ENCODE data around the gene SRSF10. TPM values are rescaled to one million over a fixed set of nuclear protein-coding genes. Genes with fewer than 3 reads are reported as not detected.
A peak's percentile ranks its signal among the peaks of the same experiment; 100 is the strongest.
"Not testable (repeated sequence)": the region's sequence is repeated elsewhere in the genome, so short reads cannot be mapped to it uniquely, and the experiment has no call there.

The SRSF10 gene
- total RNA-seq (2014; rRNA removed; shearing (Covaris generic)), result 74.6 and 108 TPM in 2 replicates

DNA sequence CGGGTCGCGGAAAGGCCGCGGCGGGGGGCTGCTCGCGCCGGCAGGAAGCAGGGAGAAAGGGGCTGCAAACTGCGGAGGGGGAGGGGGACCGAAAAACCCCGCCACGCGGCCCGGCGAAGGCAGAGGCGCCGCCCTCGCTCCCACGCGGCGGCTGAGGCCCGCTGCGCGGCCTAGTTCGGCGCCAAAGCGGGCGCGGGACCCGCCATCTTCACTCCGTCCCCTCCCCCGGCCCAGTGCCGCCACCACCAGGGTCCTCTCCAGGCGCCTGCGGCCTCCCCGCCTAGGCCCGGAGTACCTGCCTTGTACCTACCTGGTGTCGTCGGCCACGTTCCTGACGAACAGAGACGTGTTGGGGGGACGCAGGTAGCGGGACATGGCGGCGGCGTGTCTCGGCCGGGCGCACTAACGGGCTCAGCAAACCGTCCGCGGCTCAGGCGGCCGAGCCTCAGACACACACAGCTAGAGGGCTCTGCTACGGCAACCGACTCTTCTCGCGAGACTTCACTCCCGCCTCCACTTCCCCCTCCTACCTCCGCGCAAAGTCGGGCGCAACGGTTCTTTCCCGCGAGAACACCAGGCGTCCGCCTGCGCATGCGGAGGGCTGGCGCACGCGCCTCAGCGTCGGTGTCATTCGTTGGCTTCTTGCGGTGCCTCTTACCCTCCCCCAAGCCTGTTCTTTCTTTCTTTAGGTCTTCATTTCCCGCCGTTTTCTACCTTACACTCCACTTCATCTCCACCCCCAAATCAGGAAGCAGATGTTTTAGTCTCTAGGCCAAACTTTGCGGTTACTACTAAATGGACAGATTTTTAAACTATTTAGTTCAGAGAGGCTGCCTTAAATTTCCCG lies at the start of gene SRSF10:
Gene SRSF10 (minus strand): TSS at position 447 of the 847 bp plus-strand sequence. CDS start 72 bp downstream, at position 375.
- DNase-seq (ENCODE audit: low read depth), result peak; percentile 99

- DNase-seq (ENCODE audit: low read depth), result peak; percentile 67
These were observed 47.8 kb upstream of the SRSF10 start for GRCh38 chr1:24027838-24028468.

DNA sequence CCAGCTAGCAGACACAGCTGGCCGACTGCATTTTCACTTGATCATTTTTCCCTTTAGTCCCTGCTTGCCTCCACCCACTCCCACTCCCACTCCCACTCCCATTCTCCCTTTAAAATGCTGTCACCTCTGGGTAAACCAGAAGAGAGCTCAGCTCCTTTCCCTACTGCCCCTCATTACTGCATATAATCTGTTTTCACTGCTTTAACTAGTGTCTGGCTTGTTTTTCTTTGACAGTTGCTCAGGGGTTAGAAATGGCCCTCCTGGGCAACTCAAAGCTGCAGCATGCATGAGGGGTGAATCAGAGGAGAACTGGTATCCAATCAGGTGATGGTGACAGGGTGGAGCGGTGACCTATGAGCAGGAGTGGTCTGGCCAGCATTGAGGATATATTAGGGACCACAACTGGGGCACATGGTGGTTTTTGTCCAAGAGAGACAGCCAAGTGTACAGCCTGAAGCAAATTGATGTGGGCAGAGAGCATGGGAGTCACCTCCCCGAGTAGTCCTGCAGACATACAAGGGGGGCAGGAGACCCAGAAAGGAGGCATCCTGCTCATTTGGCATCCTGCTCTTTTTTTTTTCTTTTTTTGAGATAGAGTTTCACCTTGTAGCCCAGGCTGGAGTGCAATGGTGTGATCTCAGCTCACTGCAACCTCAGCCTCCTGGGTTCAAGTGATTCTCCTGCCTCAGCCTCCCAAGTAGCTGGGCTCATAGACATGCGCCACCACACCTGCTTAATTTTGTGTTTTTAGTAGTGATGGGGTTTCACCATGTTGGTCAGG lies 42.6 kb upstream of the SRSF10 start:
- DNase-seq (ENCODE audit: low read depth), result peak; percentile 99

DNA sequence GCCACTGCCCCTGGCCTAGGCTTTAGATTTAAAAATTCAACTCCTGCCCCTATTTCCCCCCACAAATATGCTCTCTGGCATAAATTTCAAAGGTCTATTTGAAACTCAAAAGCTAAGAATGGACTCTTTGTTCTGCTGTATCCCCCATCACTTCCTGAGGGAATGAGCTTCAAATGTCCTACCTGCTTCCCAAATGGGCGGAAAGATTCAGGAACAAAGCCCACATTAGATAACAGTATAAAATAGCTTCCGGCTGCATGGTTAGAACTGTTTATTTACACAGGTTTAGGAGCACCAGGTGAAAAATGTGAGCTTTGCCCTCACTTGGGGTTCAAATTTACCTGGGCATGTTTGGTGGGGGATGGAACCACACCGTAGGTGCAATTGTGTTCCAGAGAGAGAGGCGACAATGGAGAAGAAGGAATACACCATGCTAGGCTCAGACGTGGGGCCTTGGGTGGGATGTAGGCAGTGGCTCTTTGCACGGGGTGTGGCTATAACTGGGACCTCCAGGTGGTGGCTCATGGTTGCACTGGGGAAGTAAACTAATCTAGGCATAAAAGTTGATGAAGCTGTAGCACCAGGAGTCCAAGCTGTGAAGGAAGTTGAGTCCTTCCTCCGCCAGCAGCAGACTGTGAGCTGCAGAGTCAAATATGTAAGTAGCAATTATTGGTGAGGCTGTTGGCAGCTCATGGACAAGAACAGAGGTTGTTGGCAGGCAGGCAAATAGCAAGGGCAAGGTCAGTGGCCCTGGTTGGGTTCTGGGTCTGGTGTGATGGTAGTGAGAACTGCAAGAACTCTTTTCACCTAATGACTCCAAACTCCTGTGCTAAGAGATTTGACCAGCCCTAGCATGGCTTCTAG lies 41.5 kb upstream of the SRSF10 start:
- DNase-seq (ENCODE audit: low read depth), result peak; percentile 44

DNA sequence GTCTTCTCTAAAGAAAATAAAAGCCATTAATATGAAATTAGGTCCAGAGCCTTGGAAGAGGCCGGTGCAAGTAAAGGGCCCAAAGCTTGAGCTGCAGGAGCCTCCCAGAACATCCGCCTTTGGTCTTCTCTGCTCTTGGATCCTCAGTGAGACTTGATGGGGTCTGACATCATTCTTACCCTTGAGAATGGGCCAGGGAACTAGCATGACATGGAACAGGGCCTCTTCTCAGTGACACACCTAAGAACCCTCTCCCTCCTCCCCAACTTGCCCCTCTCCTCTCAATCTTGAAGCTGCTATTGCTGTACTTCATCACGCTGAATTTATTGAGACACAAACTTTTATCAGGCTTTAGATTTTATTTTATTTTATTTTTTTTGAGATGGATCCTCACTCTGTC lies 40.3 kb upstream of the SRSF10 start:
- DNase-seq (ENCODE audit: low read depth), result no peak

DNA sequence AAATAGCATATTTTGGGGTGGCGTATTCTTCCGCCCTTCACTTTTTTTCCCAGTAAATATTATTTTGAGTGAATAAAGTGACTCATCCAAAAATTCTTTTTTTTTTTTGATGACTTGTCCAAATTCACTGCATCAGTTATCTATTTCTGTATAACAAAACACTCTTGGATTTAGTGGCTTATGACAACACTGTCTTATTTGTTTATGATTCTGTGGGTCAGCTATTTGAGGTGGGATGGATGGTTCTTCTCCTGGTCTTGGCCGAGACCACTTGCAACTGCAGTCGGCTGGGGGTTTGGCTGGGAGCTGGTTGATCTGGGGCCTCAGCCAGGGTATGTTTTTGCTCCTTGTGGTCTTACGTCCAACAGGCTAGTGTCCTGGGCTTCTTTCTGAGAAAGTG lies 39.9 kb upstream of the SRSF10 start:
- DNase-seq (ENCODE audit: low read depth), result no peak

DNA sequence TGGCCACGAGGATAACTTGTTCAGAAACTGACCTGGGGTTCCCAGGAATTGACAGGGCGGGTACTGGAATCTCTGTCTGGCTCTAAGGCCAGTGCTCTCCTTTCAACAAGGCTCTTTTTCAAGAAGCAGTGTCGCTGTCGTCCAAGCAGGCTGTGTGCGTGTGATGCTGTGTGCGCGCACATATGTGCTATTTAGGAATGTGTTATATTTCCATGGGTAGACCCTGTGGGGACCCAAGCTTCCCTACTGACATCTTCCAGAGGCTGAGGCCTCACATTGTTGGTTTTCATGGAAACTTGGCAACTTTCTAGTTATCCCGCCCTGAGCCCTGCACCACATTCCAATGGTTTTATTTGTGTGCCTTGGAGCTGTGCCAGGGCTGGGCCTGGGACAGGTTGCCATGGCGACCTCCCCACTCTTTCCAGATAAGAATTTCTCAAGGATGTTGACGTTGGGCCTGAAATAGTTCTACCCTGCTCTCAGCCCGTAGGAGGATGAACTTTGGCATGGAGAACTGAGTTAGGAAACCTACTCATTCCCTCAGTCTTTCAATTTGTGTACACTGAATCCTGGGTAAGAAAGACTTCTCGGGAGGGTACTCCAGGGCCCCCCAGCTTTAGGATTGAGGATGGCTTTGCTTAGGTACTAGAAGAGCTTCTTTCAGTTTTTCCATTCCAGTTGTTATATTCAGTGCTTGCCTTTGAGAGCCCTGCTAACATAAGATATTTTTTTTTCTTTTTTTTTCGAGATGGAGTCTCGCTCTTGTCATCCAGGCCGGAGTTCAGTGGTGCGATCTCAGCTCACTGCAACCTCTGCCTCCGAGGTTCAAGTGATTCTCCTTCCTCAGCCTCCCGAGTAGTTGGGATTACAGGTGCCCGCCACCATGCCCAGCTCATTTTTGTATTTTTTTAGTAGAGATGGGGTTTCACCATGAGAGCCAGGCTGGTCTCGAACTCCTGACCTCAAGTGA lies 38.8 kb upstream of the SRSF10 start:
- DNase-seq (ENCODE audit: low read depth), result peak; percentile 99

- DNase-seq (ENCODE audit: low read depth), result no peak
These were observed 35.4 kb upstream of the SRSF10 start for GRCh38 chr1:24015221-24016210.

GRCh38 chr1:24012878-24013277 lies 32.8 kb upstream of the SRSF10 start:
- not testable (repeated sequence) for DNase-seq (ENCODE audit: low read depth)

- DNase-seq (ENCODE audit: low read depth), result no peak
These were observed 30.5 kb upstream of the SRSF10 start for GRCh38 chr1:24010650-24011049.

DNA sequence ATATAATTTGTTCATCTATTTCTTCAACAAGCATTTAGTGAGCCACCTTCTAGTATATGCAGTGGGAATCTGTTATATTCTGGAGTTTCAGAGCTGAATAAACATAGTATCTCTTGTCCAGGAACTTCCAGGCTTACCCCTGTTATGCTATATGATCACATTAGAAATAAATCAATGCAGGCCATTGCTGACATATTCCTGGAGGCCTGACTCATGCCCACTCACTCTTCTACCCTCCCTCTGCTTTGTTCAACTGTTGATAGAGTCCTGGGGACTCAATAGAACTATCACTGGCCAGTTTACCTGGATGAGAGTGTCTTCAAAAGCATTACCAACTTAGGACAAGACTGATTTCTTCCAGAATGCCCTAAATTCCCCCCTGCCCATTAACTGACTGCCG lies 29.3 kb upstream of the SRSF10 start:
- DNase-seq (ENCODE audit: low read depth), result peak; percentile 74

GRCh38 chr1:24008574-24009184 lies 28.6 kb upstream of the SRSF10 start:
- peak; percentile 39 for DNase-seq (ENCODE audit: low read depth)

GRCh38 chr1:24007079-24007478 lies 27.0 kb upstream of the SRSF10 start:
- DNase-seq (ENCODE audit: low read depth), result no peak

DNA sequence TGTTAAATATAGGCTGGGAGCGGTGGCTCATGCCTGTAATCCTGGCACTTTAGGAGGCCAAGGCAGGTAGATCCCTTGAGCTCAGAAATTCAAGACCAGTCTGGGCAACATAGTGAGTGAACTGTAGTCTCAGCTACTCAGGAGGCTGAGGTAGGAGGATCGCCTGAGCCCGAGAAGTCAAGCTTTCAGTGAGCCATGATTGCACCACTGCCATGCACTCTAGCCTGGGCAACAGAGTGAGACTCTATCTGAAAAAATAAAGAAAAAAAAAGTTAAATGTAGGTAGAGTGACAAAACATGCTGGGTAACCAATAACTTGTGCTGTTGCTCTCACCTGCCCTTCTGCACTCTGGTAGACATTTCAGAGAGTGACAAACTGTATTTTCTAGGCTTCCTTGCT lies 25.0 kb upstream of the SRSF10 start:
- no peak for DNase-seq (ENCODE audit: low read depth)

GRCh38 chr1:24004132-24004531 lies 24.0 kb upstream of the SRSF10 start:
- no peak for DNase-seq (ENCODE audit: low read depth)

DNA sequence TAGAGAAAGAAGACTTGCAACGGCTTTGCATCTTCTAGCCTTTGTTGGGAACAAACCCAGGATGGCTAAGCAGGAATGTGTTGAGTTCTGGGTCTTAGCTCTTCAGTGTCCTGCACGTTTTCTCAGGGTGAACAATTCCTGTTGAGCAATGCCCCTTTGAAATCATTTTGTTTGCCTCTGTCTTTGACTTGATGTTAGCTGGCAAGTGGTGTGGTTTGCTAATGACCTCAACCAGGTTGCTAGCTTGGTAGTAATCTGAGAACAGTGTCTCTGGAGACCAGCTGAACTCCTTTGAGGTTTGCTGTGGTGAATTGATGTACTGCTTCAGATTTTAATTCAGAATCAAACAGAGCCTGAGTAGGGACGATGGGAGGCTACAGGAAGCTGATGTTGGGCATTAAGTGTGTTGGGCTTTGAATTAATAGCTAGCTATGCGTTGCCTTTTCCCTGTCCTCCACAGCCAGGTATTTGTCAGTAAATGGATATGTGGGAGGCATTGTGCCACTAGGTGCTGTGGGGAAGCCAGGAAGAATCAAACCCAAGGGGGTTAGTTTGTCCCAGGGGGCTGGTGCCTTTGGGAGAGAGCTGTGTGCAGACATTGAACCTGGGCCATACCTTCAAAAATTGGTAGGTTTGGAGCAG lies 23.3 kb upstream of the SRSF10 start:
- peak; percentile 87 for DNase-seq (ENCODE audit: low read depth)

DNA sequence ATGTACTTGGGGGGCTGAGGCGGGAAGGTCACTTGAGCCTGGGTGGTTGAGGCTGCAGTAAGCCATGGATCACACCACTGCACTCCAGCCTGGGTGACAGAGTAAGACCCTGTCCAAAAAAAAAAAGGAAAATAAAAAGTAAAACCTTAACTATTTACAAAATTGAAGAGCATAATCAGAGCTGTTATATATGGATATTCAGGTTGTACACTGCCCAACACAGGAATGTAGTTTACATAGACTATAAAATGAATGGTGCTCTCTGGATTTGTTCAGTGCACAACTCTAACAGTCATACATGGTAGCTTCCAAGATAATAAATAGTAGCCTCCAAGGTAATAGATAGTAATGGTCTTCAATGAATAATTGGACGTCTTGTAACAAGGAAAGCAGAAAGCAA lies 22.6 kb upstream of the SRSF10 start:
- DNase-seq (ENCODE audit: low read depth), result no peak

DNA sequence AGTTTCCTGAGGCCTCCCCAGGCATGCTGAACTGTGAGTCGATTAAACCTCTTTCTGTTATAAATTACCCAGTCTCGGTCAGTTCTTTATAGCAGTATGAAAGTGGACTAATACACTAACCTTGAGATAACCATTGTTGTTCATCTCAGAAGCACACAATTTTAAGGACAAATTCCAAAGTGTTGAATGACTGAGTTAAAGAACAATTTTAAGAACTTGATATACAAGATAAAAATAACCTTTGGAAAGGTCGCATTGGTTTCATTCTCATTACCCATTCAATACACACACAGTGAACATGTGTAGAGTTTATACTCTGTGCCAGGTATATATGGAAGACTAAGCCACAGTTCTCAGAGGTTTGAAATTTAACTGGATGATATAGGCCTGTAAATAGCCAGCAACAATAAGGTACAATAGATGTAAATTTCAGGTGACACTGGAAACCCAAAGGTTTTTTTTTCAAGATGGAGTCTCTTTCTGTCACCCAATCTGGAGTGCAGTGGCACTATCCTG lies 19.1 kb upstream of the SRSF10 start:
- DNase-seq (ENCODE audit: low read depth), result peak; percentile 26

Data from M059J (cell line).